Psoas muscle (tissue), 8 donors: Measurements from ENCODE around the gene DOCK3. TPM values are rescaled to one million over a fixed set of nuclear protein-coding genes. Genes with fewer than 3 reads are reported as not detected.

Source experiments
- ATAC-seq, 4 donors: fragments of 200-7000 bp; cut with Tn5 transposase; one replicate each; pipeline ENCODE4 v1.9.1; 2020; ENCODE audit warnings: moderate library complexity in 3 of 4, mild to moderate bottlenecking in 2 of 4
- DNase-seq, 2 donors: peaks; one replicate each; pipeline ENCODE4 v3.0.0-alpha.2; 2020
- H3K27ac ChIP-seq: fragments of 200-600 bp; one replicate; pipeline ENCODE4 v1.8.0; 2022
- H3K27me3 ChIP-seq, 3 donors: fragments of 200-600 bp in 1 of 3; one replicate each; pipeline versions ENCODE4 v1.6.1 to v1.8.0; 2013 to 2022; ENCODE audit warnings: low read length in 2 of 3, mild to moderate bottlenecking in 2 of 3, moderate library complexity in 1 of 3; ENCODE audit not compliant: insufficient read depth in 3 of 3
- H3K36me3 ChIP-seq, 2 donors: fragments of 200-600 bp in 1 of 2; one replicate each; pipeline versions ENCODE4 v1.6.1 to v1.8.0; 2013 to 2022; ENCODE audit warnings: low read depth in 1 of 2, mild to moderate bottlenecking in 1 of 2, moderate library complexity in 1 of 2; ENCODE audit not compliant: insufficient read depth in 1 of 2
- H3K4me1 ChIP-seq: fragments of 200-600 bp; one replicate; pipeline ENCODE4 v1.8.0; 2022
- H3K4me3 ChIP-seq: fragments of 200-600 bp; one replicate; pipeline ENCODE4 v1.8.0; 2022; ENCODE audit warnings: mild to moderate bottlenecking
- H3K9me3 ChIP-seq: fragments of 200-600 bp; one replicate; pipeline ENCODE4 v1.8.0; 2022
- CTCF ChIP-seq: fragments of 200-600 bp; IDR thresholded peaks from one replicate; pipeline ENCODE4 v1.8.0; 2022; ENCODE audit warnings: antibody characterized with exemption
- WGBS, 3 donors: extraction: QIAGEN DNeasy Blood & Tissue Kit; methylation state at CpG; one replicate each; pipeline versions ENCODE4 v1.1.6 to v1.1.7; 2013; 5-methylcytosine and 5-hydroxymethylcytosine counted together
- intact Hi-C, 2 donors: fragments of 100-400 bp; cut with DNase I; formaldehyde crosslinking; loops; one replicate each; pipeline versions ENCODE4 v1.11.0 to v1.14.2; 2022
- polyA plus RNA-seq, 3 donors: library from polyadenylated mRNA; stranded (reverse); fragments of 200-250 nt; gene quantifications; one replicate each; pipeline ENCODE4 v1.2.3, GENCODE V29; 2013
- total RNA-seq, 4 donors: library from RNA; stranded (reverse); fragmentation: NEBNext Ultra II Directional in 2 of 4; extraction: Animal tissue kit (Norgen Biotek cat#: 25700) in 2 of 4; gene quantifications; one replicate each; pipeline versions ENCODE4 v1.2.1 to v1.2.4, GENCODE V29; 2021 to 2023
- donor health status: healthy with polysubstance abuse.
- donor health status: DM: no; HTN: no; CAD: no; lungs with moderate emphysema.
- donor health status: Bipolar disorder and iron deficiency.
- donor health status: healthy.
- donor health status: DM: yes; HTN: yes; CAD: no.
- donor health status: DM: no; HTN: no; CAD: no.
- donor health status: DM: no; HTN: no; CAD: no.
- donor health status: DM: yes; HTN: yes; CAD: no.

DOCK3 gene
- total and polyA plus RNA-seq, 7 donors, result 0.01 to 0.91 (median 0.87) TPM

- Histone ChIP-seq H3K27ac (no peak overlapping the region), H3K27me3 (no peaks in the 10 kb centered on the region), H3K4me1 (no peaks in the 10 kb centered on the region), H3K9me3 (no peaks in the 10 kb centered on the region), H3K36me3 (no peaks in the 10 kb centered on the region), H3K4me3 (no peak overlapping the region)
- TF ChIP-seq CTCF, result no peak
- DNase-seq, result no peak
- ATAC-seq, result no peak
- WGBS, 3 donors, result 61 to 83% (median 74%) methylated on average over 1 of the region's 1 CpG
- intact Hi-C loops, result no loop called here
Observed at GRCh38 chr3:51353691-51354090, 679.0 kb downstream of the DOCK3 start.

GRCh38 chr3:51354172-51354571 is 679.4 kb downstream of the DOCK3 start:
- no peaks in the 10 kb centered on the region for H3K4me1 ChIP-seq
- DNase-seq (no peak), ATAC-seq (no peak)
- H3K36me3 ChIP-seq, result no peaks in the 10 kb centered on the region
- no peaks in the 10 kb centered on the region for H3K9me3 ChIP-seq
- 83 to 87% (median 85%) methylated on average over 2 of the region's 2 CpGs for WGBS, 3 donors
- H3K27ac ChIP-seq, result no peak overlapping the region
- no peak overlapping the region for H3K4me3 ChIP-seq
- no peaks in the 10 kb centered on the region for H3K27me3 ChIP-seq
- TF ChIP-seq CTCF, result no peak
- intact Hi-C loops, result no loop called here

GRCh38 chr3:51354731-51355615 is 680.2 kb downstream of the DOCK3 start:
- no peak for TF ChIP-seq CTCF
- 85 to 87% (median 86%) methylated on average over 9 of the region's 9 CpGs for WGBS, 3 donors
- H3K36me3 ChIP-seq, result no peaks in the 10 kb centered on the region

DNA sequence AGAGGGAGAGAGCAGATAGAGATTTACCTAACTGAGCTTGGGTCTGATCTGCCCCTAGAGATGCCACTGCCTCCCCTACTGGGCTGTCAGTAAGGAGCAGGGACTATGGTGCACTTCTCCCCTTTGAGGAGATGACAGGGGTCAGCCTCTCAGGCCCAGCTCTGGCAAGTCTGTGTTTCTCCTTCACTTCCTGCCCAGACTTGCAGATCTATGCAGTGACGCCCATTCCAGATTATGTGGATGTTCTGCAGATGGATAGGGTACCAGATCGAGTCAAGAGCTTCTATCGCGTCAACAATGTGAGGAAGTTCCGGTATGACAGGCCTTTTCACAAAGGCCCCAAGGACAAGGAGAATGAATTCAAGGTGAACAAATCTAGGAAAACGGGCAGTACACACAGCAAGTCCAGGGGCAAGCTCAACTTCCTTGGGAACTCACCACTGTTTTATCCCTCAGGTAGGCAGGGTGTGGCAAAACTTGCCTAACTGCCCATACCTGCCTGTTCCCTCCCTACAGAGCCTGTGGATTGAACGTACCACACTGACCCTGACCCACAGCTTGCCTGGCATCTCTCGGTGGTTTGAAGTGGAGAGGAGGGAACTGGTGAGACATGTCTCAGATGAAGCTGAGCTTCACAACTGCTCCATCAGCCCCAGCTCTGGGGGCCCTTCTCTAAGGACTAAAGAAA is 681.3 kb downstream of the DOCK3 start:
- WGBS, 3 donors, result 73 to 76% (median 74%) methylated on average over 8 of the region's 8 CpGs

More at GRCh38 chr3:51354731-51355615, 680.2 kb downstream of the DOCK3 start:
- no peaks in the 10 kb centered on the region for H3K27me3 ChIP-seq
- ATAC-seq (no peak), DNase-seq (no peak)
- no peak overlapping the region for H3K27ac ChIP-seq
- H3K9me3 ChIP-seq, result no peaks in the 10 kb centered on the region
- no peak overlapping the region for H3K4me3 ChIP-seq
- H3K4me1 ChIP-seq, result no peaks in the 10 kb centered on the region
- intact Hi-C loops, result no loop called here

More for the DNA sequence above, 681.3 kb downstream of the DOCK3 start:
- no peaks in the 10 kb centered on the region for H3K9me3 ChIP-seq
- no peak for TF ChIP-seq CTCF
- H3K36me3 ChIP-seq, result no peaks in the 10 kb centered on the region
- H3K27me3 ChIP-seq, result no peaks in the 10 kb centered on the region
- DNase-seq, result no peak
- H3K4me3 ChIP-seq, result no peak overlapping the region
- no peak for ATAC-seq
- H3K4me1 ChIP-seq, result no peaks in the 10 kb centered on the region
- intact Hi-C loops, result no loop called here
- H3K27ac ChIP-seq, result no peak overlapping the region
